Measurements from ENCODE around the gene ATG7.

- TF ChIP-seq, protein P1, sequence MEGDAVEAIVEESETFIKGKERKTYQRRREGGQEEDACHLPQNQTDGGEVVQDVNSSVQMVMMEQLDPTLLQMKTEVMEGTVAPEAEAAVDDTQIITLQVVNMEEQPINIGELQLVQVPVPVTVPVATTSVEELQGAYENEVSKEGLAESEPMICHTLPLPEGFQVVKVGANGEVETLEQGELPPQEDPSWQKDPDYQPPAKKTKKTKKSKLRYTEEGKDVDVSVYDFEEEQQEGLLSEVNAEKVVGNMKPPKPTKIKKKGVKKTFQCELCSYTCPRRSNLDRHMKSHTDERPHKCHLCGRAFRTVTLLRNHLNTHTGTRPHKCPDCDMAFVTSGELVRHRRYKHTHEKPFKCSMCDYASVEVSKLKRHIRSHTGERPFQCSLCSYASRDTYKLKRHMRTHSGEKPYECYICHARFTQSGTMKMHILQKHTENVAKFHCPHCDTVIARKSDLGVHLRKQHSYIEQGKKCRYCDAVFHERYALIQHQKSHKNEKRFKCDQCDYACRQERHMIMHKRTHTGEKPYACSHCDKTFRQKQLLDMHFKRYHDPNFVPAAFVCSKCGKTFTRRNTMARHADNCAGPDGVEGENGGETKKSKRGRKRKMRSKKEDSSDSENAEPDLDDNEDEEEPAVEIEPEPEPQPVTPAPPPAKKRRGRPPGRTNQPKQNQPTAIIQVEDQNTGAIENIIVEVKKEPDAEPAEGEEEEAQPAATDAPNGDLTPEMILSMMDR (IDR thresholded peaks at IDR 0.05) = no peak
- no peak for TF ChIP-seq POLR2A (IDR thresholded peaks at IDR 0.05)
Observed at GRCh38 chr3:11604139-11604892, 332.1 kb downstream of the ATG7 start.
